ENCODE measurements around the gene PRR23A. TPM values are rescaled to one million over a fixed set of nuclear protein-coding genes. Genes with fewer than 3 reads are reported as not detected.

The PRR23A gene
- polyA plus RNA-seq, 1 donor from 2014 or later: not detected

DNA sequence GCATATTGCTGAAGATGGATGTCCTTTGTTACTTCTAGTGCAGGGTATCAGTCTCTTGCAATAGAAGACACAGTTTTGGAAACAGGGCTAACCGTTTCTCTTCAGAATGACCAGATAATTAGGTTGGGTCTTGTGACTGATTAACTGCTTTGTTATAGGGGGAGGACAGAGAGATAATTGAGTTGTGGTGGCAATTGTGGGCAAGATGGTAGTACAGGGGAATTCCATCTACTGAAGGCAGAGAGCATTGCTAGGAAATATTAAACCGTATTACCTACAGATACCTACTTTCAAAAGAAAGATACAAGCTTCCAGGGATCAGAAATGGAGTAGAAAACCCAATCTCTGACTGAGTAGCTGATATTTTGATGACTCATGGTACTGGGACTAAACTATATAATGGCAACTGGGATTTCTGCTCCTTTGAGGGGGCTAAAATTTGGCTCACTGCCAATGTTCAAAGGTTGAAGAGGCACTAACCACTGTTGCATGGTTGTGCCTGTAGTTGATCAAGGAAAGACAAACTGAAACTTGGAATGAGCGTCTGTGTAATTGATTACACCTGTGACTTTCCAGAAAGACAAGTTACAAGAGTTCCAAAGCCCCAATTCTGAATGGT lies 10.5 kb upstream of the PRR23A start:
- H2AFZ ChIP-seq (ENCODE audit: low read depth, low read length): no peak overlapping the region

DNA sequence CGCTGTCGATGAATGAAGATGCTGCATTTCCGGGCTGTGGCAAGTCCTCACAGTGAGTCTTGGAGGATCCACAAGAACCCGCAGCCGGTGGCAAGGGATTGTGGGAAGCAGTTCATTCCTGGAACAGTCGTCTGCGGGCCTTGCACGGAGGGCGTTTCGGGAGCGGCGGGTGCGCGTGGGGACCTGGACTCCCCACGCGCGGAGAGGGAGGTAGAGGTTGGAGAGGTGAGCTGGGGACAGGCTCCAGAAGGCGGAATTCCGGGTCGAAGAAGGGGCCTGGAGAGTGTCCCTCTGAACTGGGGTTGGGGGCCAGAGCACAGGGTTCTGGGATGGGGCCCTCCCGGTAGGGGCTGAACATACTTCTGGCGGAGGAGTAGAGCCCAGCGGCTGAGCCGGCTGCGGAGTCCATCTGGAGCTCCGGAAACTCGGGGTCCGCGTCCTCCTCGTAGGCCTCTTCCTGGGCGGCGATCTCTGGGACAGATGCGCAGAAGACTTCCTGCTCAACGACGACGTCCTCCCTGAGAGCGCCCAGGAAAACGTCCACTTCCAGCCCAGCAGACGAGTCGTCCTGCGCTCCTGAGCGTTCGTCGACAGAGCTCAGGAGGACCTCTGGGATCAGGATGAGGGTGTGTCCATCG lies 593 bp downstream of the PRR23A start:
- no peak for TF ChIP-seq SMC3 (conservative IDR thresholded peaks at IDR 0.05; ENCODE audit: poor library complexity)
- no peak for TF ChIP-seq POLR2AphosphoS5 (IDR thresholded peaks at IDR 0.05)
- no peak for TF ChIP-seq TAF1 (IDR thresholded peaks at IDR 0.05; ENCODE audit: low read depth)
- TF ChIP-seq, protein P1, sequence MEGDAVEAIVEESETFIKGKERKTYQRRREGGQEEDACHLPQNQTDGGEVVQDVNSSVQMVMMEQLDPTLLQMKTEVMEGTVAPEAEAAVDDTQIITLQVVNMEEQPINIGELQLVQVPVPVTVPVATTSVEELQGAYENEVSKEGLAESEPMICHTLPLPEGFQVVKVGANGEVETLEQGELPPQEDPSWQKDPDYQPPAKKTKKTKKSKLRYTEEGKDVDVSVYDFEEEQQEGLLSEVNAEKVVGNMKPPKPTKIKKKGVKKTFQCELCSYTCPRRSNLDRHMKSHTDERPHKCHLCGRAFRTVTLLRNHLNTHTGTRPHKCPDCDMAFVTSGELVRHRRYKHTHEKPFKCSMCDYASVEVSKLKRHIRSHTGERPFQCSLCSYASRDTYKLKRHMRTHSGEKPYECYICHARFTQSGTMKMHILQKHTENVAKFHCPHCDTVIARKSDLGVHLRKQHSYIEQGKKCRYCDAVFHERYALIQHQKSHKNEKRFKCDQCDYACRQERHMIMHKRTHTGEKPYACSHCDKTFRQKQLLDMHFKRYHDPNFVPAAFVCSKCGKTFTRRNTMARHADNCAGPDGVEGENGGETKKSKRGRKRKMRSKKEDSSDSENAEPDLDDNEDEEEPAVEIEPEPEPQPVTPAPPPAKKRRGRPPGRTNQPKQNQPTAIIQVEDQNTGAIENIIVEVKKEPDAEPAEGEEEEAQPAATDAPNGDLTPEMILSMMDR (IDR thresholded peaks at IDR 0.05; ENCODE audit: poor library complexity, severe bottlenecking): no peak
- no peak for TF ChIP-seq MXI1 (conservative IDR thresholded peaks at IDR 0.05; ENCODE audit: poor library complexity, severe bottlenecking)
- TF ChIP-seq, protein P2, sequence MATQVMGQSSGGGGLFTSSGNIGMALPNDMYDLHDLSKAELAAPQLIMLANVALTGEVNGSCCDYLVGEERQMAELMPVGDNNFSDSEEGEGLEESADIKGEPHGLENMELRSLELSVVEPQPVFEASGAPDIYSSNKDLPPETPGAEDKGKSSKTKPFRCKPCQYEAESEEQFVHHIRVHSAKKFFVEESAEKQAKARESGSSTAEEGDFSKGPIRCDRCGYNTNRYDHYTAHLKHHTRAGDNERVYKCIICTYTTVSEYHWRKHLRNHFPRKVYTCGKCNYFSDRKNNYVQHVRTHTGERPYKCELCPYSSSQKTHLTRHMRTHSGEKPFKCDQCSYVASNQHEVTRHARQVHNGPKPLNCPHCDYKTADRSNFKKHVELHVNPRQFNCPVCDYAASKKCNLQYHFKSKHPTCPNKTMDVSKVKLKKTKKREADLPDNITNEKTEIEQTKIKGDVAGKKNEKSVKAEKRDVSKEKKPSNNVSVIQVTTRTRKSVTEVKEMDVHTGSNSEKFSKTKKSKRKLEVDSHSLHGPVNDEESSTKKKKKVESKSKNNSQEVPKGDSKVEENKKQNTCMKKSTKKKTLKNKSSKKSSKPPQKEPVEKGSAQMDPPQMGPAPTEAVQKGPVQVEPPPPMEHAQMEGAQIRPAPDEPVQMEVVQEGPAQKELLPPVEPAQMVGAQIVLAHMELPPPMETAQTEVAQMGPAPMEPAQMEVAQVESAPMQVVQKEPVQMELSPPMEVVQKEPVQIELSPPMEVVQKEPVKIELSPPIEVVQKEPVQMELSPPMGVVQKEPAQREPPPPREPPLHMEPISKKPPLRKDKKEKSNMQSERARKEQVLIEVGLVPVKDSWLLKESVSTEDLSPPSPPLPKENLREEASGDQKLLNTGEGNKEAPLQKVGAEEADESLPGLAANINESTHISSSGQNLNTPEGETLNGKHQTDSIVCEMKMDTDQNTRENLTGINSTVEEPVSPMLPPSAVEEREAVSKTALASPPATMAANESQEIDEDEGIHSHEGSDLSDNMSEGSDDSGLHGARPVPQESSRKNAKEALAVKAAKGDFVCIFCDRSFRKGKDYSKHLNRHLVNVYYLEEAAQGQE (IDR thresholded peaks at IDR 0.05; ENCODE audit: borderline replicate concordance): no peak
- no peak for TF ChIP-seq EZH2 (IDR thresholded peaks at IDR 0.05; ENCODE audit: borderline replicate concordance, insufficient read depth, low read length, poor library complexity, severe bottlenecking)
- no peak for TF ChIP-seq RAD21 (conservative IDR thresholded peaks at IDR 0.05)
- TF ChIP-seq EP300 (conservative IDR thresholded peaks at IDR 0.05; ENCODE audit: poor library complexity, severe bottlenecking): no peak
- H3K79me2 ChIP-seq (replicated peaks; ENCODE audit: insufficient read depth, low read length): no peaks in the 10 kb centered on the region
- no peaks in the 10 kb centered on the region for H3F3A ChIP-seq (ENCODE audit: insufficient read depth, low read length, poor library complexity, severe bottlenecking)

More for the DNA sequence above, 10.5 kb upstream of the PRR23A start:
- H3K9me2 ChIP-seq (ENCODE audit: insufficient read depth, low read length): no peaks in the 10 kb centered on the region
- H3K36me3 ChIP-seq (ENCODE audit: insufficient read depth, low read length): no peaks in the 10 kb centered on the region
- H3K79me2 ChIP-seq (replicated peaks; ENCODE audit: insufficient read depth, low read length): no peaks in the 10 kb centered on the region
- no peaks in the 10 kb centered on the region for H3K9me3 ChIP-seq (ENCODE audit: low read length)
- H3K4me3 ChIP-seq (ENCODE audit: low read length): no peak overlapping the region
- no peaks in the 10 kb centered on the region for H3F3A ChIP-seq (ENCODE audit: insufficient read depth, low read length, poor library complexity, severe bottlenecking)
- no peak overlapping the region for H3K9ac ChIP-seq (ENCODE audit: low read length)
- no peak overlapping the region for H3K4me2 ChIP-seq (ENCODE audit: low read length)
- H3K27ac ChIP-seq (ENCODE audit: low read length): no peak overlapping the region
- TF ChIP-seq TAF1 (IDR thresholded peaks at IDR 0.05; ENCODE audit: low read depth): no peak
- TF ChIP-seq RAD21 (conservative IDR thresholded peaks at IDR 0.05): no peak
- TF ChIP-seq SMC3 (conservative IDR thresholded peaks at IDR 0.05; ENCODE audit: poor library complexity): no peak
- TF ChIP-seq, protein P2 (IDR thresholded peaks at IDR 0.05; ENCODE audit: borderline replicate concordance): no peak
- no peak for TF ChIP-seq MXI1 (conservative IDR thresholded peaks at IDR 0.05; ENCODE audit: poor library complexity, severe bottlenecking)
- no peak for TF ChIP-seq POLR2AphosphoS5 (IDR thresholded peaks at IDR 0.05)
- TF ChIP-seq, protein P1 (IDR thresholded peaks at IDR 0.05; ENCODE audit: poor library complexity, severe bottlenecking): no peak
- no peak for TF ChIP-seq EP300 (conservative IDR thresholded peaks at IDR 0.05; ENCODE audit: poor library complexity, severe bottlenecking)
- no peak for TF ChIP-seq EZH2 (IDR thresholded peaks at IDR 0.05; ENCODE audit: borderline replicate concordance, insufficient read depth, low read length, poor library complexity, severe bottlenecking)
- H4K20me1 ChIP-seq (ENCODE audit: insufficient read depth): no peaks in the 10 kb centered on the region
- no peaks in the 10 kb centered on the region for H3K27me3 ChIP-seq (ENCODE audit: insufficient read depth, low read depth, low read length)

More for the DNA sequence above, 593 bp downstream of the PRR23A start:
- no peaks in the 10 kb centered on the region for H3K36me3 ChIP-seq (ENCODE audit: insufficient read depth, low read length)
- no peaks in the 10 kb centered on the region for H4K20me1 ChIP-seq (ENCODE audit: insufficient read depth)
- no peaks in the 10 kb centered on the region for H3K9me3 ChIP-seq (ENCODE audit: low read length)
- no peak overlapping the region for H3K4me3 ChIP-seq (ENCODE audit: low read length)
- H3K4me2 ChIP-seq (ENCODE audit: low read length): no peak overlapping the region
- no peaks in the 10 kb centered on the region for H3K9me2 ChIP-seq (ENCODE audit: insufficient read depth, low read length)
- no peak overlapping the region for H3K27ac ChIP-seq (ENCODE audit: low read length)
- H2AFZ ChIP-seq (ENCODE audit: low read depth, low read length): no peak overlapping the region
- no peak overlapping the region for H3K9ac ChIP-seq (ENCODE audit: low read length)
- no peaks in the 10 kb centered on the region for H3K27me3 ChIP-seq (ENCODE audit: insufficient read depth, low read depth, low read length)
